DMS114 treated with DMSO at 0.1 percent for 48 hours (cell line): Measurements from ENCODE around the gene ZFP36L1.

Experiments used
- DNase-seq: peaks from one replicate; lab custom pipeline; 2025; ENCODE audit not compliant: unreplicated experiment; lab: John Stamatoyannopoulos, UW

The ZFP36L1 gene

DNA sequence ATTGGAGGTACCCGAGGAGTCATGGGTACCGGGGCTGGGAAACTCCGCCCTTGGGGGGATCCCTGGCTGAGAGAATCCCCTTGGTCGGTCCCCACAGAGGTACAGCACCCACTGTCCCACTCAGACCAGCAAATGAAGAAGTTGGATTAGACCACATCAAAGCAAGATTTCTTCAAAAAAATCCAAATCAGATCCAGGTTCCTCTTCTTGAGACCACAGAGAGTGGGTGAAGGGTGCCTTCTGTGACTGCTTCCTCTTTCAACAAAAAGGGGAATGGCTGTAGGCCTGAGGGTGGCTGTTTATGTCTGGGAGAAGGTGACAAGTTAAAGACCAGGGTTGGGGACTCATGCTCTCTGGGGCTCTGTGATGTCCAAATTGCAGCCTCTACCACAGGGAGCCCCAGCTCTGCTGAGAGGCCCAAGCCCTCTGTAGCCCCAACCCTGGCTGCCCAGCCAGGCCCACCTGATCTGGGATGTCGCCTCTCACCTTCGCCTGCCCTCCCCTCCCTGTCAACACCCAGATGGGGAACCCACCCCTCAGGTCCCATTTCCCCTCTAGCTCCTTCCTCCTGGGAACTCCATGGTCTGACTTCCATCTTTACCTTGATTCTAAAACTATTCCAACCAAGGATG is 50.9 kb downstream of the ZFP36L1 start:
- DNase-seq, result no peak

DNA sequence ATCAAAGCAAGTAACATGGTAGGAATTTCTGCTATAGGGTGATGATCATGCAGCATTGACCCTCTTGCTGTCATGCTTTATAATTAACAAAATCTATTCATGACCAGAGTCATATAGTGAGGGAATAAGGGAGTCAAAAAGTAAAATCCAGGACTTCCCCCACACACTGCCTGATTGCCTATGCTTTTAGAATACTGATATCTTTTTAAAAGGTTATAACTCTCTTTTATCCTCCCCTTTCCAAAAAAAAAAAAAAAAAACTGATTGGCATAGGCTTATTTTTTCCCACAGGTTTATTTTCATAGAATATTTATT is 51.4 kb downstream of the ZFP36L1 start:
- DNase-seq, result no peak

DNA sequence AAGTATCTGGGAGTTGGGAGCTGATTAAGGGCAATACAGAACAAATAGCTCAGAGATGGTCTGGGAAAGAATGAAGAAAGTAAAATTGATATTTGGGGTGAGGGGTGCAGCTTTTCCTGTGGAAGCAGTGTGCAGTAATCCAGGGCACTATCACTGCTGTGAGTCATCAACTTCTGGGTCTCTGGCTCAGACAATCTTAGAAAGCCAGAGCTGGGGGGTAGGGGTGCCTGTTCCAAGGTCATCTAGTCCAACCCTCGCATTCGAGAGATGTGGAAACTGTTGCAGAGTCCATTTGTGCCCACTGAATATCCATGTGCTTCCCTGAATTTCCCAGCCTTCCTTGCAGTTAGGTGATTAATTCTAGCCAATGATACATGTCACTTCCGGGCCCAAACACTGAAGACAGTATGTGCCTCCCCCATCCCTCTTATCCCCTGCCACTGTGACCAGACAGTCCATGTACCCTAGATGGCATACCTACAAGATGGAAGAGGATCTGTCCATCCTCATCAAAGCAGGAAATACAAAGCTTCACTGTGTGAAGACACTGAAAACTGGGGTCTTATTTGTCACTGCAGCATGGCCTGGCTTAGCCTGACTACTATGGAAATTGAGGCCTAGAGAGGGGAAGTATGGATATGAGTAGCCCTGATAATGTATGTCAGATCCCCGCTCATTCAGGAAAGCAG is 51.9 kb downstream of the ZFP36L1 start:
- no peak for DNase-seq

DNA sequence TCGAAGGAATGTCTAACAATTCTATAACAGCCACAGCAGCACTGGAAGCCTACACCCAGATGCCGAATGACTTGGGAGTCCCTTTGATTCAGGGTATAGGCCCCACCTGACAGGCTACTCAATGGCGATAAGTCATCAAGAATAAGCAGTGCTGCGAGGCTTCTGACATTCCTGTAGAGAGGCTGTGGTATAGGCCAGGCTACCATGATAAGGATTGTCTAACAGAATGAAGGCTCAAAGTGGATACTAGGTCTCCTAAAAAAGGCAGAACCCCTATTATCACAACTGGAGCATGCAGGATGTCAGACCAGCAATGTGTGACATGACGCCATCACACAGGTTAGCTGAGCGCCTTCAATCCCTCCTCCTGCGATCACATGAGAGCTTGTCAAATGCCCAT is 53.2 kb downstream of the ZFP36L1 start:
- no peak for DNase-seq

DNA sequence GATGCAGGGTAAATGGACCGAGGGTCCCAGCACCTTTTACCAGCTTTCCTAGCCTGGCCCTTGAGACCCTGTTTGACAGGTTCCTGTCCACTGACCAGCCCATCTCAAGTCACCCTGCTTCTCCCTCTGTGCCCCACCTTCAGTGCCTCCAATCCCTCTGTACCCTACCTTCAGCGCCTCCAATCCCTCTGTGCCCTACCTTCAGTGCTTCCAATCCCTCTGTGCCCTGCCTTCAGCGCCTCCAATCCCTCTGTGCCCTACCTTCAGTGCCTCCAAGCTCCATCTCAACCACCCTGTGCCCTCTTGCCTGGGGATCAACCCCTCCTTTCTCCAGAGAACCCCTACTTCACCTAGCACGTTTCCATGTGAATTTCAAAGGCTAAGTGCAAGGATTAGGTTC is 54.3 kb downstream of the ZFP36L1 start:
- DNase-seq, result no peak
